Transverse colon (tissue), 4 donors: ENCODE measurements around the gene PSMG1. TPM values are rescaled to one million over a fixed set of nuclear protein-coding genes. Genes with fewer than 3 reads are reported as not detected.
"Not testable (repeated sequence)": the region's sequence is repeated elsewhere in the genome, so short reads cannot be mapped to it uniquely, and the experiment has no call there.

Experiments used
- DNase-seq: peaks from one replicate; pipeline ENCODE4 v3.0.0-alpha.2; 2019
- H3K27ac ChIP-seq, 4 donors: fragments of 200-600 bp; sonication (generic); 2 replicates each; pipeline ENCODE4 v1.5.1; 2016 to 2018; ENCODE audit warnings: inconsistent platforms in 4 of 4
- H3K27me3 ChIP-seq: fragments of 200-600 bp; sonication (generic); 2 replicates; pipeline ENCODE4 v1.5.1; 2017; ENCODE audit warnings: inconsistent platforms
- H3K36me3 ChIP-seq, 4 donors: fragments of 200-600 bp; sonication (generic); 2 replicates each; pipeline ENCODE4 v1.5.1; 2017 to 2019; ENCODE audit warnings: inconsistent platforms in 4 of 4
- H3K4me1 ChIP-seq, 4 donors: fragments of 200-600 bp; sonication (generic); 2 replicates each; pipeline ENCODE4 v1.5.1; 2017 to 2020; ENCODE audit warnings: inconsistent platforms in 4 of 4
- H3K4me3 ChIP-seq, 4 donors: fragments of 200-600 bp; sonication (generic); 1 replicate in 1 of 4; 2 replicates in 3 of 4; pipeline versions ENCODE4 v1.5.1 to v1.6.1; 2017 to 2019; ENCODE audit warnings: inconsistent platforms in 4 of 4
- H3K9me3 ChIP-seq, 2 donors: fragments of 200-600 bp; sonication (generic); 2 replicates each; pipeline ENCODE4 v1.5.1; 2017 to 2019; ENCODE audit warnings: inconsistent platforms in 2 of 2
- CTCF ChIP-seq, 5 experiments: fragments of 200-600 bp in 3 of 5; fragments of 450-650 bp in 2 of 5; sonication (generic) in 3 of 5; IDR thresholded peaks; 1 replicate in 2 of 5; 2 replicates in 3 of 5; pipeline ENCODE4 v1.5.1; 2016 to 2017; ENCODE audit warnings: antibody characterized with exemption in 5 of 5, inconsistent platforms in 3 of 5, mild to moderate bottlenecking in 2 of 5, moderate library complexity in 1 of 5
- EP300 ChIP-seq: sonication (generic); formaldehyde crosslinking; IDR thresholded peaks from one replicate; pipeline ENCODE4 v1.6.1; 2017; ENCODE audit warnings: antibody characterized with exemption, low read depth
- POLR2A ChIP-seq: fragments of 450-650 bp; IDR thresholded peaks from one replicate; pipeline ENCODE4 v1.6.1; 2016; ENCODE audit warnings: antibody characterized with exemption, mild to moderate bottlenecking, moderate library complexity
- POLR2AphosphoS5 ChIP-seq, 3 donors: sonication (generic); formaldehyde crosslinking; IDR thresholded peaks; one replicate each; pipeline ENCODE4 v1.6.1; 2016; ENCODE audit warnings: antibody characterized with exemption in 3 of 3
- WGBS, 2 donors: methylation state at CpG; one replicate each; pipeline ENCODE4 v1.1.5; 2018; ENCODE audit warnings: low coverage in 1 of 2; 5-methylcytosine and 5-hydroxymethylcytosine counted together
- in situ Hi-C, 4 donors: fragments of 200-750 bp; cut with MboI; loops; one replicate each; pipeline versions ENCODE4 v1.15.0 to v1.15.1; 2017; ENCODE audit warnings: low sequenced_read_pairs in 3 of 4, low pct_ligation_motif_present in 1 of 4, low pct_unique_long_range_greater_than_20kb in 1 of 4
- intact Hi-C: fragments of 100-400 bp; cut with DNase I; formaldehyde crosslinking; loops from one replicate; pipeline ENCODE4 v1.15.1; 2023; ENCODE audit warnings: low total_unique reads
- total RNA-seq, 4 donors: library from RNA; depleted of rRNA; stranded (reverse); fragments of >200 nt; gene quantifications; one replicate each; pipeline ENCODE4 v1.1.0, GENCODE V29; 2016

The PSMG1 gene
- total RNA-seq, 4 donors from 2014 or later: 7.4 to 28.1 (median 20.2) TPM

GRCh38 chr21:39168800-39169199 is 14.5 kb downstream of the PSMG1 start:
- no peak overlapping the region for H3K4me3 ChIP-seq
- H3K4me1 ChIP-seq: peaks cover 0 to 5% (median 0%) of the 10 kb centered on the region in 4 donors
- in situ Hi-C loops (no loop called here), intact Hi-C loops (no loop called here)
- H3K9me3 ChIP-seq: peaks cover 6 to 7% of the 10 kb centered on the region in 2 donors
- TF ChIP-seq POLR2A (no peak), POLR2AphosphoS5 (IDR thresholded peaks at IDR 0.05) (no peak), EP300 (no peak), CTCF (IDR thresholded peaks at IDR 0.05) (no peak)
- H3K27ac ChIP-seq: no peak overlapping the region
- WGBS, 2 donors: 89% methylated on average over 2 of the region's 2 CpGs
- peaks cover 0 to 3% (median 0%) of the 10 kb centered on the region in 4 donors for H3K36me3 ChIP-seq
- DNase-seq: no peak
- no peaks in the 10 kb centered on the region for H3K27me3 ChIP-seq

- Histone ChIP-seq H3K4me1 (peaks cover 0 to 5% (median 0%) of the 10 kb centered on the region in 4 donors), H3K9me3 (peaks cover 6 to 7% of the 10 kb centered on the region in 2 donors), H3K4me3 (no peak overlapping the region), H3K27ac (no peak overlapping the region), H3K36me3 (no peaks in the 10 kb centered on the region), H3K27me3 (no peaks in the 10 kb centered on the region)
- TF ChIP-seq CTCF (IDR thresholded peaks at IDR 0.05) (no peak), EP300 (no peak), POLR2AphosphoS5 (IDR thresholded peaks at IDR 0.05) (no peak), POLR2A (no peak)
- in situ Hi-C loops: no loop called here
- WGBS, 2 donors: 94% methylated on average over 2 of the region's 2 CpGs; no CpG with 5 or more reads in 1 of the 2 donors
- DNase-seq: no peak
- intact Hi-C loops: no loop called here
These were observed 18.7 kb downstream of the PSMG1 start for GRCh38 chr21:39164523-39164922.

GRCh38 chr21:39161064-39161463 is 22.2 kb downstream of the PSMG1 start:
- TF ChIP-seq POLR2A (no peak), CTCF (IDR thresholded peaks at IDR 0.05) (no peak), POLR2AphosphoS5 (IDR thresholded peaks at IDR 0.05) (no peak), EP300 (no peak)
- in situ Hi-C loops: no loop called here
- no peak overlapping the region for H3K27ac ChIP-seq

GRCh38 chr21:39159342-39160063 is 23.7 kb downstream of the PSMG1 start:
- intact Hi-C loops (no loop called here), in situ Hi-C loops (no loop called here)
- Histone ChIP-seq H3K4me1 (no peaks in the 10 kb centered on the region), H3K36me3 (no peaks in the 10 kb centered on the region), H3K27ac (no peak overlapping the region), H3K4me3 (no peak overlapping the region), H3K9me3 (peaks cover 6% of the 10 kb centered on the region in 2 donors), H3K27me3 (no peaks in the 10 kb centered on the region)
- no peak for DNase-seq
- 56 to 75% methylated on average over 4 to 7 of the region's 7 CpGs for WGBS, 2 donors
- no peak for TF ChIP-seq POLR2AphosphoS5 (IDR thresholded peaks at IDR 0.05)
- TF ChIP-seq POLR2A: no peak
- TF ChIP-seq EP300: no peak
- no peak for TF ChIP-seq CTCF (IDR thresholded peaks at IDR 0.05)

More at GRCh38 chr21:39161064-39161463, 22.2 kb downstream of the PSMG1 start:
- no peak for DNase-seq
- Histone ChIP-seq H3K4me3 (no peak overlapping the region), H3K9me3 (peaks cover 6 to 7% of the 10 kb centered on the region in 2 donors), H3K36me3 (no peaks in the 10 kb centered on the region), H3K27me3 (no peaks in the 10 kb centered on the region), H3K4me1 (no peaks in the 10 kb centered on the region)
- intact Hi-C loops: no loop called here
- 35 to 46% methylated on average over 3 of the region's 3 CpGs for WGBS, 2 donors

GRCh38 chr21:39157241-39157640 is 26.0 kb downstream of the PSMG1 start:
- H3K9me3 ChIP-seq, intact Hi-C loops, H3K4me3 ChIP-seq, H3K27ac ChIP-seq, H3K36me3 ChIP-seq, DNase-seq, in situ Hi-C loops, H3K4me1 ChIP-seq, H3K27me3 ChIP-seq: not testable (repeated sequence)
- 93% methylated on average over 30 of the region's 34 CpGs; no CpG with 5 or more reads in 1 of the 2 donors for WGBS, 2 donors
